ENCODE data around the gene CCNC.
A peak's percentile ranks its signal among the peaks of the same experiment; 100 is the strongest.

Gene CCNC

GRCh38 chr6:99568103-99568933, at the start of gene CCNC:
CCNC (minus strand) TSS chr6:99568660; CDS start chr6:99568527, 133 bp downstream.
- DNase-seq = peak; percentile 92

- DNase-seq = no peak
These were observed 48.7 kb upstream of the CCNC start for GRCh38 chr6:99617131-99617530.

GRCh38 chr6:99614430-99615186, 46.1 kb upstream of the CCNC start:
- no peak for DNase-seq

- no peak for DNase-seq
These were observed 45.4 kb upstream of the CCNC start for GRCh38 chr6:99613705-99614429.

- DNase-seq = peak; percentile 48
These were observed 44.9 kb upstream of the CCNC start for GRCh38 chr6:99613409-99613704.

DNA sequence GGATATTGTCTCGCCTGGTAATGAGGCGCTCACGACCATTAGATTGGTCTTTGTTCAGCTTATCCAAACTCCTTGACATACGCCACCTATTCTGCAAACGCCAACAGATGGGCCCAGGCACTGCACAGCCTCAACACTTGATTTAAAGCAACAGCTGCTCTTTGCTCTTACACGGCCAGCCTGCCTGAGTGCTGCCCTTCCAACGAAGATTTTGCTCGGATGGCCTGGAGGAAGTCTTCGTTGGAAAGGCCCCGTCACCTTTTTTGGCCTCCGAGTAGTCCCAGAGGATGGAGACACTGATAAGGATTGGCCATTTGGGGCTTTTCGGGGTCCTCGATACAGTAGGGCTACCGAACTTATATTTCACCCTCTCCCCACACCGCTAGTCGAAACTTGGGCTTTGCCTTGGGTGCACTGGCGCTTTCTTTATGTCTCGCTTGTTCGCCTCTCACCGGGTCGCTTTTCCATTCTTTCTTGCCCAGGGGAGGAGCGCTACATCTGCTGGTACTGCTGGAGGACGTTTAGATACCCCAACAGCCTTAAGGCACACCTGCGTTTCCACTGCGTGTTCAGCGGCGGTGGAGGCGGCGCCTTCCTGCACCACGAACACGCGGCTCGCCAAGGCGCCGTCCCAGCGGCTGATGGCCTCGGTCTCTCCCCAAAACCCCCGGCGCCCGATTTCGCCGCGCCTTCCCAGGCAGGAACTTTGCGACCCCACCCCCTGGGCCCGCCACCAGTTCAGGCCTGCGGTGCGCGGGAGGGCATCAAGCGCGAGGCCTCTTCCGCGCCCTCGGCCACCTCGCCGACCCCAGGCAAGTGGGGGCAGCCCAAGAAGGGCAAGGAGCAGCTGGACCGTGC, 44.3 kb upstream of the CCNC start:
- no peak for DNase-seq

DNA sequence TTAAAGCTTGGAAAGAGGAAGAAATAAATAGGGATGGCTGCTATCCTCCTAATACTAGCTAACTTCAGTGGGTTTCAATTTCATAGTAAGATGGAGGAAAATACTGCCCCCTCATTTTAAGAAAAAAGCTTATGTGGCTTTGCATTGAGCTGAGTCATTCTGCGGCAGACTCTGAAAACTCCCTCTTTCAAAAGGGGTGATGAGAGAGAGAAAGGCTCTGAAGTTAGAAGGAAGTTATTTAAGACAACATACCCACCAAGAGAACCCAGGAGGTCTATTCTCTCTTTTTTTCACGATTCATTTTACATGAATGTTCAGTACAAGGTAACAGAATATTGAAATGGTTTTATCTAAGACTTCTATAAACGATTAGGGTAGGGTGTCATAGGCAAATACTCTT, 42.7 kb upstream of the CCNC start:
- no peak for DNase-seq

DNA sequence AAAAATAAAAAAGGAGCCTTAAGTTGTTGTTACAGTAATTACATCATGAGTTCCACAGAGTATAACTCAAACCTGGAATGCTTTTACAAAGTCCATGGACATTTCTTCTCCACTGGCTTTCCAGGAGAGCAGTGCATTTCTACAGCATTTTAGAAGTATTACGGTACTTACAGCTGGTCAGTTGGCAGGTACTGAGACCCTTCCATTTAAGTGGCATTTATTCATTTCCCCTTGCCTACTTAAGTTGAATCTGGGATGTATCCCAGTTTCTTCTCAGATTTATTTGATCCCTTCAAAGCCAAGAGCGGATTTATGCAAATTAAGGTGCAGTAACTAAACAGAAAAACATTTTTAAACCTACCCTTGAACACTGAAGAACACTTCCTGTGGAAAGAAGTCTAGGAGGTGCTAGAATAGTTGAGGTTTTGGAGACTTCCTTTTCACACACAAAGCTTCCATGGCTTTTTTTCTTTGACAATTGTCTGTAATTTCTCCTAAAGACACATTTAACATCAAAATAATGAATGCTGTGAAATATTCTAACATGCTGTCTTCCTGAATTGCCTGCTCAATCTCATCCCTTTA, 41.5 kb upstream of the CCNC start:
- no peak for DNase-seq

GRCh38 chr6:99608886-99609482, 40.5 kb upstream of the CCNC start:
- DNase-seq = no peak

DNA sequence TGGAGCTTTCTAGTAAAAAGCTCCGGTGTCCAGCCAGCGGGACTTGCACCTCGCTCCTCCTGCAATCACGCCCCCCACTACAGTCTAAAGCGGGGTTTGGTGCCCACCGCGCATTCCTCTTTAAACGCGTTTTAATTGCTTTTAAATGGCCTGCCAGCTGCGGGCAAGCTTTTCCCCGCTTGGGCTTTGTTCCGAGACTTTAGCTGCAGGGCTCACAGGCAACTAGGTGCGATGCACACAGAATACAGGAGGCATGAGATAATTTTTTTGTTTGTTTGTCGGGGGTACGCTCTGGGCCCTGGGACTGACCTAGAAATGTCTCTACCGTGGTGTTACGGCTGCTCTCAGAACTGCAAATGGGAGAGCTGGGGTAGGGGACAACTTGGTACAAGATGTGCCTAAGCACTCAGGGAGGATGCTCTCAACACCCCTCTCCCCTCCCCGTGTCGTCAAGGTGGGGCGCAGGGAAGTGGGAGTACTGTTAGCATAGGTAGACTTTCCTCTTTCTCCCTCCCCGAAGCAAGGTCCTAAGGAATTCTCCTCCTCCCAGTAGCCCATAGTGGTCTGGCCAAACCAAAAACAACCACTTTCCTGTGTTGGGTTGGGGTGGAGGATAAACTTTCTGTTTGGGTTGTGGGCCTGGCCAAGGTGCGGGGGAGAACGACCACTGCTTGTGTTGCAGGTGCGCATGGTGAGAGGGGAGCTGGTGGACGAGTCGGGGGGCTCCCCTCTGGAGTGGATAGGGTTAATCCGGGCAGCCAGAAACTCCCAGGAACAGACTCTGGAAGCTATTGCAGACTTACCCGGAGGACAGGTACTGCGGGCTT, 39.8 kb upstream of the CCNC start:
- DNase-seq = no peak

GRCh38 chr6:99607416-99608036, 39.1 kb upstream of the CCNC start:
- DNase-seq = no peak

DNA sequence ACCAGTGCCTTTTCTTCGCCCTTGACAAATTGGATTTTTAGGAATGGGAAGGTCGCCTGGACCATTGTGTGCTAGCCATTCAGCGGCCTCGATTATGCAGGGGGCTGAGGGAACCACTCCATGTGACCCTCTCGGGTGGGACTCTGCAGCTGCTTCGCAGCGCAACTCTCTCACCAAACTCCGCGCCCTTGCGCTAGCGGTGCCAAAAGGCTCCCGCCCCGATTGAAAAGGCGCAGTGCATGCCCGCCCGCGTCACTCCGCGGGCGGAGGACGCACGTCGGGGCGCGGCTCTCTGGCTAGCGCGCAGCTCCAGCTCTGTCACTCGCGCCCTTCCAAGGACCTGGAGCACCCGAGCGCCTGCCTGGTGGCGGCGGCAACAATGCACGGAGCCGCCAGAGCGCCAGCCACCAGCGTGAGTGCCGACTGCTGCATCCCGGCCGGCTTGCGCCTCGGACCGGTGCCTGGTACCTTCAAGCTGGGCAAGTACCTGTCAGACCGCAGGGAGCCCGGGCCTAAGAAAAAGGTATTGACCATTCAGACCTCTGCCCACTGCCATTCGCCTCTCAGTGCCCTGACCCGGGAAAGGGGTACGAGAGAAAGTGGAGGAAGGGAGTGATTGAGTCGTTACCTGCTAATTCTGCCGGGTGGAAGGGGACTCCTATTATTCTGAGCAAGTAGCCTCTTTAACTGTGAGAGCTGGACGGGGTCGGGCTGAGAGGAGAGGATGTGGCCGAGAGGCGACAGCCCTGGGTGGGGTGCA, 38.4 kb upstream of the CCNC start, which contains the start of gene PRDM13:
TSS of gene PRDM13 (plus strand) at position 178 of the 760 bp plus-strand sequence. CDS start at position 380, 202 bp downstream.
- DNase-seq = no peak

- DNase-seq = no peak
These were observed 37.6 kb upstream of the CCNC start for GRCh38 chr6:99605911-99606655.

- no peak for DNase-seq
These were observed 36.7 kb upstream of the CCNC start for GRCh38 chr6:99605074-99605734.

DNA sequence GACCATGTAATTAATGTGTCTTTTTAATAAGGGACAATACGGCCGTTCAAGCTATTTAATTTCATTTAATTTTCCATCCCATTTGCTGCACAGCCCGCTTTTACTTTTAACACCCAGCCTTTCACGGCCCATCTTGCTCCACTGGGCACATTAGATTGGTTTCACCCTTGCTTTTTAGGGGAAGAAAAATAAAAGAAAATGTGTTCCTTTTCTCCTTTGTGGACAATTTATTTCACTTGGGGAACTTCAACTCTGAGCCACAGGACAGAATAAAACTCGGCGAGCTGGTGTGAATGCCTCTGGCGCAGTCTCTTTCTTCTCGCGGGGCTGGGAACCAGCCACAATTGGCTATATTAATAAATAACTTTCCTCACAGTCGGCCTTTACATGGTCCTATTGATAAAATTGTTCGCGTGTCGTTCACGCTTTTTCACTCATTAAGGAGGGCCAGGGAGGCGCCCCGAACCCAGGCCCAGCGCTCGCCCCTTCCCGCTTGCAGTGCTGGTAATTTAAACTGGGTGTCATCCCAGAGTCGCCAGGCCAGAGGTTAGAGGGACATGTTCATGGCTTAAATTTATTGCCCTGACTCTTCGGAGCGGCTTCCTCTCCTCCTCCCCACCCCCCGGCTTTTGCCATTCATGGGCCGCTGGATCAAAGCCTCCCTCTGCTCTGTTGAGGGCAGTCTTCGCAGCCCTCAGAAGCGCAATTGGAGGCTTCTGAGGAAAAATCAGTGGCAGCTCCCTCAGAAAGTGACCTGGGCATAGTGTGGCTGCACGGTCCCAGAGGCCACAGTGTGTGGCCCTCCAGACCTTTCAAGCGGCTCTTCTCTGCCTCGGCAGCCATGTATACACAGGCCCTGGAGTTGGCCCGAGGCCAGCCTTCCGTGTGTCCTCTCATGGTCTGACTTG, 36.0 kb upstream of the CCNC start:
- no peak for DNase-seq

DNA sequence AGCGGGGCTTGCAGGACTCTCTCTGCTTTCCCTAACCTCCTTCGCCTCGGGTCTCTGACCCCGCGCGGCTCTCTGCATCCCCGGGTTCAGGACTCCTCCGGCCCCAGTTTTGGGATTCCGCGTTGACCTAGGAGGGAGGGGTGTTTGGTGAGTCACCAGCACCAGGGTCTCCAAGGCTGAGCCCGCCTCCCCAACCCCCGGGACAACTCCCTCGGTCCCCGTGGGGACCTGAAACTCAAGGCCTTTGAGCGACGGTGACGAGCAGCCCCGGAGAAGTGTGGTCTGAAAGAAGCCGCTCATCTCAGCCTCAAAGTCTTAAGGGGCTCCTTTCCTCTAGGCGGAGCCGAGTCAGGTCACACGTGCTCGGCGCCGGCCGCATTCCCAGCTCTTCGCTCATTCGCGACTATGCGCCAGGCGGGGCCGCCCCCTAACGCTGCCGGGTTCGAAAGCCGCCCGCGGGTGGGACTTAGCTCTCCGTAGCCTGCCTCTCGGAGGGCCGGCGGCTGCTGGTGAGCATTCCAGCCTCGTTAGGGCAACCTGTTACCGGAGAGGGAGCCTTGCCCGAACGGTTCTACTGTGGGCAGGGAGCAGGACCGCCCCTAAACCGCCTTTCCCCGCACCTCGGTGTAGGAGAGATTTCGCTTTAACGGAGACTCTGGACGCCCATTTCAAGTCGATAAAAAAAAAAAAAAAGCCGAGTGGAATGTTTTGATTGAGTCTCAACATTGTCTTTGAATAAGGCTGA, 35.1 kb upstream of the CCNC start:
- DNase-seq = no peak

All from activated naive CD4-positive, alpha-beta T cell treated with Interleukin-2 at 50 U/mL for 16 hours (primary cell).